HG02571 (cell line): ENCODE data around the gene RCCD1.
A peak's percentile ranks its signal among the peaks of the same experiment; 100 is the strongest.
"Not testable (repeated sequence)": the region's sequence is repeated elsewhere in the genome, so short reads cannot be mapped to it uniquely, and the experiment has no call there.

Experiments
- ATAC-seq: cut with Tn5 transposase; IDR thresholded peaks from one replicate; pipeline ENCODE4 v1.9.1; 2021; ENCODE audit warnings: mild to moderate bottlenecking, moderate library complexity; ENCODE audit not compliant: unreplicated experiment

The RCCD1 gene

GRCh38 chr15:90954712-90955623 lies at the start of gene RCCD1:
TSS of gene RCCD1 (plus strand) at chr15:90954884. CDS start at chr15:90956735, 1,851 bp downstream.
- peak; percentile 91 for ATAC-seq

- no peak for ATAC-seq
Measured at GRCh38 chr15:90905306-90906180, 49.1 kb upstream of the RCCD1 start.

GRCh38 chr15:90906181-90906849 lies 48.4 kb upstream of the RCCD1 start:
- ATAC-seq, result no peak

- ATAC-seq, result no peak
Measured at GRCh38 chr15:90907051-90907660, 47.5 kb upstream of the RCCD1 start.

GRCh38 chr15:90907838-90908507 lies 46.7 kb upstream of the RCCD1 start:
- ATAC-seq, result no peak

- ATAC-seq, result not testable (repeated sequence)
Measured at GRCh38 chr15:90909449-90909848, 45.2 kb upstream of the RCCD1 start.

- no peak for ATAC-seq
Measured at GRCh38 chr15:90909976-90910375, 44.7 kb upstream of the RCCD1 start.

GRCh38 chr15:90910441-90911301 lies 44.0 kb upstream of the RCCD1 start:
- no peak for ATAC-seq

GRCh38 chr15:90911302-90911623 lies 43.4 kb upstream of the RCCD1 start:
- no peak for ATAC-seq

GRCh38 chr15:90911906-90912769 lies 42.5 kb upstream of the RCCD1 start:
- ATAC-seq, result no peak

- no peak for ATAC-seq
Measured at GRCh38 chr15:90912770-90913075, 42.0 kb upstream of the RCCD1 start.

- no peak for ATAC-seq
Measured at GRCh38 chr15:90913398-90913944, 41.2 kb upstream of the RCCD1 start.

GRCh38 chr15:90914305-90915080 lies 40.2 kb upstream of the RCCD1 start:
- no peak for ATAC-seq

- ATAC-seq, result no peak
Measured at GRCh38 chr15:90915216-90915807, 39.4 kb upstream of the RCCD1 start.

GRCh38 chr15:90915808-90916440 lies 38.8 kb upstream of the RCCD1 start:
- ATAC-seq, result no peak

- no peak for ATAC-seq
Measured at GRCh38 chr15:90916461-90916860, 38.2 kb upstream of the RCCD1 start.

GRCh38 chr15:90917569-90917968 lies 37.1 kb upstream of the RCCD1 start:
- no peak for ATAC-seq
